Measurements from ENCODE around the gene MAP7D1.

The MAP7D1 gene

DNA sequence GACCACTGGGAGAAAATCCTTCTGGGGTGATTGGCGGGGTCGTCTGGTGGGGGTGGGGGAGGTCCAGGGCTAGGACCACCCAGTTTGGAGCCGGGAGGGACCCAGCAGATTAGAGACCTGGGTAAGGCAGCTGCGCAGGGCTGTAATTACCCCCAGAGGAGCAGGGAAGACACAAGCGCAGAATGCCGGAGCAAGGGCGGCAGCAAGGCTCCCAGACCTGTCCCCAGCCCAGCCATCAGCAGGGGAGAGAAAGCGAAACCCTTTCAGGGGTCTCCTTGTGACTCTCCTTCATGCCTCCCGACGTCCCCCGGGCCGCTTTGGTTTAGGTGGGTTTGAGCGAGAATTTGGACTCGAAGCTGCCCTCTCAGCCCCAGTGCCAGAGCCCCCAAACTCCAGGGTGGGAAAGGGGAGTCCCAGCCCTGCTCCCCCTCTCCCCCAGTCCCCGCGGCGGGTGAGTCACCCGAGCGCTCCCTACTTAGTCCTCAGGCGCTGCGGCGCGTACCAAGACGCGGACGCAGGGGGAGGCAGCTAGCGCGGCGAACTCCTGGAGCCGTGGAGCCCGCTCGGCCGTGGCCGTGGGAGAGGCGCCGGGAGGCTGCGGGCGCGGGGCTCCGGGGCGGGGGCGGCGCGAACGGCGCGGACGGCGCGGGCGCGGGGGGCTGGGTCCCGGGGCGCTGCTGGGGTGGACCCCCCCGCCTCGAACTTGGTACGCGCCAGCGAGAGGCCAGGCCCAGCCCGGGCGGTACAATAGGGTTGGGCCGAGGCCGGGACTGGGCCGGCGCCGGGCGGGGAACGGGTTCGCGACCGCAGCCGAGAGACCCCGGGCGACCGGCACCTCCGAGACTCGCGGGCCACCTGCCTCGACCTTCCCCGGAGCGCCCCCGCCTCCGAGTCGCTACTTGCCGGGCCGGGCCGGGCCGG lies at the start of gene MAP7D1:
MAP7D1 (plus strand) TSS at position 753 of the 921 bp plus-strand sequence. CDS start 258 bp downstream, outside the sequence.
- in situ Hi-C loops (cut with HindIII; ENCODE audit: low sequenced_read_pairs) = no loop called here

DNA sequence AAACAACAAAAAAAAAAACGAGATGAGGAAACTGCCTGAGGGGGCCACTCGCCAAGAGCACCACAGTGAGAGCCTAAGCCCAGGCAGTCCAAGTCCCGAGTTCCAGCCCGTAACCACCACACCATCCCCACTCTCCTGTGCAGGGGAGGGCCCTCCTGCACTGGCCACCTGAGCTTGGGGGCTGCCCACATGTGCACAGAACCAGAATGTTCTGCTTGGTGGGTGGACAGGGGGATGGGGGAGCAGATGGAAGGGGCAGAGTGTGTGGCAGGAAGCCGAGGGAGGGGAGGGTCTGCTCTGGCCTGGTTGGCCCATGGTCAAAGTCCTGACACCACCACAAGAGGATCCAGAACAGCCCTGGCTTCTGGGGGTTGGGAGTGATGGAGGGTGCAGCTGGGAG lies 49.7 kb upstream of the MAP7D1 start:
- in situ Hi-C loops (cut with HindIII; ENCODE audit: low sequenced_read_pairs) = no loop called here

DNA sequence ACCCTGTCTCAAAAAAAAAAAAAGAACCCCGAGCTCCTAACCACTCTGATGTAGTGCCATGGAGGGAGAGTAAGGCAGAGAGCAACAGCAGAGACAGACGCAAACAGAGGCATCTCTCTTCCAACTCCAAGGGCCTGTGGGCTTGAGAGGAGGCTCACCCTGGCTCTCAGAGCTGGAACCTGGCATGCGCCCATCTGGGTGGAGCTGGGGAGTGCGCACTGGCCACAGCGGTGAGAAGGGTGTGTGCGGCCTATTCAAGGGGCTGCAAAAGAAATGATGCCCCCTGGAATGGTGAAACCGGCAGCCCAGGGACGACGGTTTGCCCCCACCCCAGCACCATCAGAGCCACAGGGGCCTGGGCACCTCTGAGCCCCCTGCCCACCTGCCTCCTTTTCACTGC lies 48.6 kb upstream of the MAP7D1 start:
- in situ Hi-C loops (cut with HindIII; ENCODE audit: low sequenced_read_pairs) = no loop called here

DNA sequence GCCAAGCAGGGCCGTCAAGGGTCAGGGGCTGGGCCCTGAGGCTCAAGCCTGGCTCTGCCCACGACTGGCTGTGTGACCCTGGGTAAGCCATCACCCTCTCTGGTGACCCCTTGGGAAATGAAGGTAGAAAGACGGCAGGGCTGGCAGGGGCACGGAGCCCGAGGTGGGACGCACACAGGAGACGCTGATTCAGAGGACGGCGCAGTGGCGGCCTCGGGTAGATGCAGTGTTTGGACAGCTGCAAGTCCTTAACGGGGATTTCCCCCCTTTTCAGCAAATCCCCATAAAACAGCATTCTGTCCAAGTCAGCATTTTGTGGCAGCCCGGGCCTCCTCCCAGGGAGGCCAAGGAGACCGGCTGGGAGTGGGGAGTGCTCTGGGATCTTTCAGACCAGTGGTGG lies 47.6 kb upstream of the MAP7D1 start:
- in situ Hi-C loops (cut with HindIII; ENCODE audit: low sequenced_read_pairs) = no loop called here

DNA sequence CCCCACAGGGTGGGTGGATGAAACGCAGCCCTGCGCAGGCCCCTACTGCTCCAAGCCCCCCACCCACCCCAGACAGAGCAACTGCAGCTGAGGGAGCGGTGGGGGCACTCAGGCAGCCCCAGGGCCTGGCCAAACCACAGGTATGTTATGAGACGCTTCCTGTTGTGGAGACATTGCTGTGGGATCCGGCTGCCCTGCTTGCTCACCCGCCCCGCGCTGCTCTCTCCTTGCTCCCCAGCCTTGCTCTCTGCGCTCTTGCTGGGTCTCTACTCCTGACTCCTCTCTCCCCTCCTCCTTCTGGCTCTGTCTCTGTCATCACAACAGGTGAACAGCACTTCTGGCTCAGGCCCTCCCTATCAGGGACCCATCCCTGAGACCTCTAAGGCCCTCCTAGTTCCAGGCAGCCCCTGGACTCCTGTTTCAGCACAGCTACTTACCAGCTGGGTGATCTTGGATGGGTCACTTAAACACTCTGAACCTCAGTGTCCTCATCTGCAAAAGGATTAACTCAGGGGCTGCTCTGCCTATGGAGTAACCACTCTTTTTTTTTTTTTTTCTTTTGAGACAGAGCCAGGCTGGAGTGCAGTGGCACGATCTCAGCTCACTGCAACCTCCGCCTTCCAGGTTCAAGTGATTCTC lies 46.8 kb upstream of the MAP7D1 start:
- in situ Hi-C loops (cut with HindIII; ENCODE audit: low sequenced_read_pairs) = no loop called here

DNA sequence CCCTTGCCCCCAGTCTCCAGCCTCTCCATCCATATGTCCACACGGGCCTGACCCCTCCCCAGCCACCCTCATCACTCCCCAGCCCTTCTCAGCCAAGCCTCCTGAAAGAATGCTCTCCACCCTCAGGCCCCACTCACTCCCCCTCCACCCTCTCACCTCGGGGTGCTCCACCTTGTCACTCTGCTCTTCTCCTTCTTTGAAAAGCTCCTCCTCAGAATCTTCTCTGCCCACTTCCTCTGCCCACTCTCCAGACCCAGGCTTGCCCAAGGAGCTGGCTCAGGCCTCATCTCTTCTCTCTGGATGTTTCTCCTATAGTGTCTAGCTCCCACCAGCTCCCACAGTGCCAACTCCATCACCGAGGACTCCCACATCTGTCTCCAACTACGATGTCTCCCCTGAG lies 44.8 kb upstream of the MAP7D1 start:
- in situ Hi-C loops (cut with HindIII; ENCODE audit: low sequenced_read_pairs) = no loop called here

DNA sequence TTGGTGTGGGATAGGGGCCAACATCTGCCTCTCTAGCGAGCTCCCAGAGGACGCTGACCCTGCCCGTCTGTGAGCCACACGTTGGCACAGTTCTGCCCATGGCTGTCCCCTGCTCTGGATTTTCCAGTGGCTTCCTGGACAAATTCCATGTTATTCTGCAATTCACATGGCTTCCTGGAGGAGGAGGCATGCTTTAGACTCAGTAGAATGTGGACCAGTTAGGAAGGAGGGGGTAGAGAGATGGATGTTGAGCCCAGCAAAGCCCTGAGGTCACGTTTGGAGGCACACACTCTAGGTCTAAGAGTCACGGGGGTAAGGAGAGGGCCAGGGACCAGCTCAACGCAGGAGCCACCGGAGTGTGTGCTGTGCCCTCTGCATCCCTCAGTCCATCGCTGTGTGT lies 43.1 kb upstream of the MAP7D1 start:
- in situ Hi-C loops (cut with HindIII; ENCODE audit: low sequenced_read_pairs) = no loop called here

DNA sequence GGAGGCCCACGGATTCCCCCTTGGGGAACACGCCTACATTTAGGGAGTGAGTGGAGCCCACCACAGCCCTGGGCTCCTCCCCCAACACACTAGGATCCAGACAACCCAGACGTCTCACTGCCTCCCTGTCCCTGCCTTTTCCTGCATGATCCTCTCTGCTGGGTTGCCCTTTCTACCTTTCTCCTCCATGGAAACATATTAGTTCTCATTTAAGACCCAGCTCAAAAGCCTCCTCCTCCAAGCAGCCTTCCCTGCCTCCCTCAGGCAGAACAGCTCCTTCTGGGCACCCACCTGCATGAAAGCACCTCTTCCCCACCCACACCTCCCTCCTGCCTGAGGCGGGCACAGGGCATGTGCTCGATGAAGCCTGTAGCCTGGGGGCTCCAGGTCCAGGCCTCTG lies 41.6 kb upstream of the MAP7D1 start:
- in situ Hi-C loops (cut with HindIII; ENCODE audit: low sequenced_read_pairs) = no loop called here

DNA sequence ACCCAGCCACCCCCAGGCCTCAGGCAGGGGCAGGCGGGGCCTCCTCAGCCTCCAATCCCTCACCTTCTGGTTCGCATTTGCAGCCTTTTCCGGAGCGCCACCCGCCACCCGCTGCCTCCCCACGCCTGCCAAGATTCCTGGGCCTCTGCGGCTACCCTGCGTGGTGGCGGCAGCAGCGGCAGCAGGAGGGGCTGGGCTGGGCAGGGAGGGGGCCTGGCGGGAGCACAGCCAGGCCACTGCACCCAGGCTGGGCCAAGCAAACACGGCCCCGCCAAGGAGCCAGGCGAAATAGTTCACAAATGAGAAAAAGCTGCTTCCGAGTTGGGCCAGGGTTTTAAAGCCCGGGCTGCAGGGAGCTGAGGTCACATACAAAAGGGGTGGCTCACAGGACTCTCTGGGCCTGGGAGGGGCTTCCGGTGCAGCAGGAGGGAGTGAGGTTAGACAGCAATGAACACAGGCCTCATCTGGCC lies 40.7 kb upstream of the MAP7D1 start:
- in situ Hi-C loops (cut with HindIII; ENCODE audit: low sequenced_read_pairs) = no loop called here

DNA sequence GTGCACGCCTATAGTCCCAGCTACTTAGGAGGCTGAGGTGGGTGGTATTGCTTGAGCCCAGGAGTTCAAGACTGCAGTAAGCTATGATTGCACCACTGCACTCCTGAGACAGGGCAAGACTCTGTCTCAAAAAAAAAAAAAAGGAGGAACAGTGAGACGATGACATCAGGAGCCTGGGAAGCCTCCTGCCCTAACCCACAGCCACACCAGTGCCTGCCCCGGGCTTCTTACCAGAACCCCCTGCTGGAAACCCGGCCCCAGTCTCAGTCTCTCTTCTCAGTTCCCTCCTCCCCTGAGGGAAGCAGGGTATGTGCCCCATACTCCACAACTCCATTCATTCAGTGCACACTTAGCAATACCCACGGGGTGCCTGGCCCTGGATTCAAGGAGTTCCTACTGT lies 40.0 kb upstream of the MAP7D1 start:
- in situ Hi-C loops (cut with HindIII; ENCODE audit: low sequenced_read_pairs) = no loop called here

DNA sequence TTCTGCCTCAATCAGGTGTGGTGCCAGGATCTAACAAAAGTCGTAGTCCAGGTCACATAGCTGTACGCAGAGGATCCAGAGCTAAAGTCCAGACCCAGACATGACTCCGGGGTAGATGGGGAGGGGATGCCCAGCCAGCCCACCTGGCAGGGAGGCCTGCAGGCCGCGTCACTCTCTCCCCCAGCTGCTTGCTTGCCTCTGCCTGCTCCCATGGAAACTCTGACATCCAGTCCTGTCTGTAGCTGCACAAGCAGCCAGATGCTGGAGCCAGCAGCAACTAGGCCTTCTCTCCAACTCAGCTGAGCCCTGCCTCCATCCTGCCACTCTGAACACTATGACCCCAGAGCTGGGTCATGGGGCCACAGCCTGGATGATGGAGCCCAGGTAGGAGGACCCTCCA lies 39.1 kb upstream of the MAP7D1 start:
- in situ Hi-C loops (cut with HindIII; ENCODE audit: low sequenced_read_pairs) = no loop called here

DNA sequence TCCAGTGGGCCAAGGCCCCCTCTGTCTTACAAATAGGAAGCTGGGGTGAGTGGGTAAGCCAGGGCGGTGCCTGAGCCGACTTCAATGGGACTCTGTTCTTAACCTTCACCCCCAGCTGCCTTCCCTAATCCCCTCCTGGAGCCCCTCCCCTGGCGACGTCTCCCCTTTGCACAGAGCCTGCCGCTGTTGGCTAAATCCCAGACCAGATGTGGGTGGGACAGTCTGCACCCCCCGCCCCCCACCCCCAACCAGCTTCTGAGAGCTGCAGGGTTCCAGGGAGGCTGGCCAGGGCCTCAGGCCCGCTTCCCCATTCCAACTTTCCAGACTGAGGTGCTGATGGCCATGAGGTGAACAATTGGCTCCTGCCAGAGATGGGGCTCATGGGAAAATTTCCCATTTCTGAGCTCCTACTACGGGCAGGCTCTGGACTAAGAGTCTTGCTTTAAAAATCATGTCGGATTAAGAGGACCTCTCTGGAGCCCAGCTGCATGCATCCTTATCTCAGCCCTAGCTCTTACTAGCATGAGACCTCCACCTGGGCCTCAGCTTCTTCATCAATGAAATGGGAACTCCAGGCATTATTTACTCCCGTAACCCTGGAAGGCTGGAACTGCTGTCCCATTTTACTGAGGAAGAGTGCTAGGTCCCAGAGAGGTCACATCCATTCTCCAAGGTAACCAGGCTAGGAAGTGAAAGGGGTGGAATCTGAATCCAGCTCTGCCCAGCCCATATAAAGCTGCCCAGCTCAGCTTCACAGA lies 37.3 kb upstream of the MAP7D1 start:
- in situ Hi-C loops (cut with HindIII; ENCODE audit: low sequenced_read_pairs) = no loop called here

DNA sequence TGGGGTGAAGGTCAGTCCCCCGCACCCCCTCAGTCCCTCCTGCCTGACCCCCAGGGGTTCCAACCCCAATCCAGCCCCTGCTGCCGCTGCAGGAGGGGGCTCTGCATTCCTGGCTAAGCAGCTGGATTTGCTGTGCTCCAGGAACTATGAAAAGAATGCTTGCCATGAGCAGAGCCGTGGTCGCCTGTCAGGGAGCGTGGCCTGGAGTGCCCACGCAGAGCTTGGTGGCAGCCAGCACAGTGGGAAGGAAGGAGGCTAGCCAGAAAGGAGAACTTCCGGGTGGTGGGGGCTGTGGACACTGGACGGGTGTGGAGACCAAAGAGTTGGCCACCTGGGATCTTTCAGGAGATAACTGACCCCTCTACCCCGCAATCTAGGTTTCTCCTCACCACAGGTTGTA lies 36.5 kb upstream of the MAP7D1 start:
- in situ Hi-C loops (cut with HindIII; ENCODE audit: low sequenced_read_pairs) = no loop called here

DNA sequence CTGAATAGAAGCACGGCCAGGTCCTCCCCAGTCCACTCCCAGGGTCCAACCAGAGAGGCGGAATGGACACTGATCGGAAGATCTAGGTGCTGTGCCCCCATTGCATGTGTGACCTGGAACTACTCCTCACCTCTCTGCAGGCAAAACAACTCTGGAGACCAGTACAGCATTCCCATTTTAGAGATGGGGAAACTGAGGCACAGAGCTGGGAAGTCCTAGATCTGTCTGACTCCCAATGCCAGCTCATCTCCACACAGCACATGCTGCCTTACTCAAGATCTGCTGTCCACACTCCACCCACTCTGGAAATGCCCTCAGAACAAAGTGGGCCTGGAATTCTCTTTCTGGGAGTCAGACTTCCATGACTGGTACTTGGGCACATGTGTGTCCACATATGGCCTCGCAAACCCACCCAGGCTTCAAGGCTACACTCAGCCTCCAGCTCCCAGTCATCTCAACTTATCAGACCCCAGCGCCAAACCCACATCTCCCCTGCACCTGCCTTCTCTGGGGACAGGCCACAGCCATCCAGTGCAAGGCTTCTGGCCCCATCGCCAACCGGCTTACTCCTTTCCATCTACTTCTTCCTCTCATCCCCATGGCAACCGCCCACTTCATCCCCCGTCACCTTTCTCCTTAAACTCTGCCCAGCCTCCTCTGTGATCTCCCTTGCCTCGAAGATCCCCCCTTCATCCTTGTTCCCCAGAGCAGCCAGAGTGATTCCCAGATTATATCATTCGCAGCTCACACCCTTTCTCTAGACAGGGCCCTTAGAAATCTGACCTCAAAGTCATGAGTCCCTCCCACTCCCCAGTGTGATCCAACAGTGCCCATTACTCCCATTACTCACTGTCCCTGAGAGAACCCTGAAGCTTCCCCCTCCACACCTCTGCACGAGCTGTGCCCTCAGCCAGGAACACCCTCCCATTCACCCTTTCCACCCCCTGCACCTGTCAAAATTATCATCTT lies 33.6 kb upstream of the MAP7D1 start:
- in situ Hi-C loops (cut with HindIII; ENCODE audit: low sequenced_read_pairs) = no loop called here

DNA sequence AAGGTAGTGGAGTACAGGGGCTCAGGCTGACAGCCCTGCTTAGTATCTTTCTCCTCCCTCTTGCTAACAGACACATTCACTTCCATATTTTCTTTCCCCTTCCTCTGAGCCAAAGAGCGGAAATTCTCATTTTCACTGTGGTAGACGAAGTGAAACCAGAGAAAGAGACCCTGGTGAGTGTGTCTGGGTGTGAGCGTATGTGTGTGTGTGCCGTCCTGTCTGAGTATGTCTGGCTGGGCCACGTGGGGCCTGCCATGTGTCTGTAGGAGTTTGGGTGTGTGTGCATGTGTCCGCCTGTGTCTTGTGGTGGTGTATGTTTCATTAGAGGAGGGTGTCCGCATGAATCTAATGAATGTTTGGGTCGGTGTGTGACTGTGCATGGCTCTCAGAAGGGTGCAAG lies 32.6 kb upstream of the MAP7D1 start:
- in situ Hi-C loops (cut with HindIII; ENCODE audit: low sequenced_read_pairs) = no loop called here

DNA sequence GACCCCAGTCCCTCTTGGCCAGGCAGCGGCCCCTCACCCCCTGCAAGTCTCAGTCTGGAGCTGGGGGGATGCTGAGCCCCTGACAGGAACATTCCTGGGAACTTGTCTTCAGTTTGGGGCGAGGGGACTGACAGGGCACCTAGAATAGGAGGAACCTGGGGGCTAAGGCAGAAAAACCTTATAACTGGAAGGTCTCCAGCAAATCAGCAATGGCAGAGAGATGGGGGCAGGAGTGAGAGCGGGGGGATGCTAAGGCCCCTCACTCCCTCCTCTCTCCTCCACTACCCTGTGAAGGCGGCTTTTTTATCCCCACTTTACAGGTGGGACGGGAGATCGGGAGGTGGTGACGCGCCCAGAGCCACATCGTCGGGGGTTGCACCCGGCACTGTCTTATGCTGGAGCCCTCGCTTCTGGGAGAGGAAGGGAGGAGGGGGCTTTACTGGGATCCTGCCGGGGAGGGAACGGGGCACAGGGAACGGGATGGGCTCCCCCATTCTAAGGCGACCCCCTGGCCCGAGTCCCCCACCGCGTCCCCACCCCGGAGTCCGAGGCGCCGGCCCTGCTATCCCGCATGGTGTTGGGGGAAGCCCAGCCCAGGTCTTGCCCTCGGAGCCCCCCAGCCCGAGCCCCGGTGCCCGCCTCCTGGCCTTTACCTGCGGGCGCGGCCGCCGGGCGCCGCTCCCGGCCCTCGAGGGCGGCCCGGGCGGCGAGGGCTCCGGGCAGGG lies 31.4 kb upstream of the MAP7D1 start:
- in situ Hi-C loops (cut with HindIII; ENCODE audit: low sequenced_read_pairs) = loop anchor here (25.0 kb wide), 1 partner anchor 163 kb away; no protein-coding TSS in a partner anchor

DNA sequence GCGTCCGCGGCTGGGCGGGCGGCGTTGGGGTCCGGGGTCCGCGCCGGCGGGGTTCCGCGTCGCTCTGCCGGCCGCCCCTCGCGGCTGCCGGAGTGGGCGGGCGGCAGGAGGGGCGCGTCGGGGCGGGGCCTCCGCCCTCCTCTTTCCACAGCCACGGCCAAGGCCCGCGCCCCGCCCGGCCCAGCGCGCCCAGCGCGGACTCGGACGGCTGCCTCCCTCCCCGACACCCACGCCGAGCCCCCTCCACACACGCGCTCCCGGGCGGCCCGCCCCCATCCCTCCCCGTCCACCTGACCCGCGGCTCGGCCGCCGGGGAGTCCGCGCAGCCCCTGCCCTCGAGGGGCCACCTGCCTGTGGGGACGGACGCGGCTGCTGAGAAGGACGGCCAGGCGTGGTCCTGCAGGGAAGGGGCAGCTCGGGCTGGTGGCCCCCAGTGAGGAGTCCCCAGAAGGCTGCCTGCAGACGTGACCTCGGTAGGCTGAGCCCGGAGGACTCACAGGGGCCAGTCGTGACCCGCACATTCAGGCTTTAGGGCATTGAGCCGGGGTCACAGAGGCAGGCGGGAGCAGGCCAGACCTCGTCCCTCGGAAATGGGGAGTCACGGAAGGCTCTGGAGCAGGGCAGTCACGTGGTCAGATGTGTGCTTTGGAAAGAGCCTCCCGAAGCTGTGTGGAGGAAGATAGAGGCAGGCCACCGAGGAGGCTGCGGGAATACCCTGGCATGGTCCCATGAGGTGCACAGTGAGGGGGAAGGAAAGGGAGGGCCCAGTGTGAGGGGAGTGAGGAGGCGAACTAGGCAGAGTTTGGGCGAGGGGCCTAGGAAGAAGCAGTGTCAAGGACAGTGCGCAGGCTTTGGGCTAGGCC lies 30.6 kb upstream of the MAP7D1 start, which contains the start of gene COL8A2:
COL8A2 (minus strand) TSS at position 94 of the 863 bp plus-strand sequence. CDS start 24,980 bp downstream, outside the sequence.
- in situ Hi-C loops (cut with HindIII; ENCODE audit: low sequenced_read_pairs) = loop anchor here (25.0 kb wide), 1 partner anchor 162 kb away; no protein-coding TSS in a partner anchor

DNA sequence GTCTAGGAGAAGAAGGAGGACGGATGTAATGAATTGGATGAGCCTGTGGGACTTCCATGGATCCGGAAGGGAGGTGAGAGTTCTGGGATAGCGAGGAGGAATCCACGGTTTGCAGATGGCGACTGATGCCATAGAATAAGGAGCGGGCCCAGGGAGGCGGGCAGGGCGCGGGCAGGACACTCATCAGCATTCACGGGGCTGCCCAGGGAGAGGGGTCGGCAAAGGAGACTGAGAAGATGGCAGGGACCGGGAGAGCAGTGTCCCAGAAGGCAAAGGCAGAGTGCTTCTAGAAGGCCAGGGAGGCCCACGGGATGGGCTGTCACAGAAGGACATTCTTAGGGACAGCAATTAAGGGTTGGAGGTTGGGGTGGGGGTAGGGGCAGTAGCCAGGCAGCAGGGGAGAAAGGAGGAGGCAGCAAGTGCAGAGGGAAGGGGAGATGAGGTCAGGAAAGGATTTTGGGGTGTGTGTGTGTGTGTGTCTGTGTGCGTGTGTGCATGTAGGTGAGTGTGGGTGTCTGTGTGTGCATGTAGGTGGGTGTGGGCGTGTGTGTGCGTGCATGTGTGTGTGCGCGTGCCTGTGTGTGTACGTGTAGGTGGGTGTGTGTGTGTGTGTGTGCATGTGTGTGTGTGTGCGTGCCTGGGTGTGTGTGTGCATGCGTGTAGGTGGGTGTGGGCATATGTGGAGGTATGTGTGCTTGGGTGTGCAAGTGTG lies 29.8 kb upstream of the MAP7D1 start:
- in situ Hi-C loops (cut with HindIII; ENCODE audit: low sequenced_read_pairs) = loop anchor here (25.0 kb wide), 1 partner anchor 161 kb away; no protein-coding TSS in a partner anchor
